Measurements from ENCODE around the gene CYP27A1.

CYP27A1 gene

DNA sequence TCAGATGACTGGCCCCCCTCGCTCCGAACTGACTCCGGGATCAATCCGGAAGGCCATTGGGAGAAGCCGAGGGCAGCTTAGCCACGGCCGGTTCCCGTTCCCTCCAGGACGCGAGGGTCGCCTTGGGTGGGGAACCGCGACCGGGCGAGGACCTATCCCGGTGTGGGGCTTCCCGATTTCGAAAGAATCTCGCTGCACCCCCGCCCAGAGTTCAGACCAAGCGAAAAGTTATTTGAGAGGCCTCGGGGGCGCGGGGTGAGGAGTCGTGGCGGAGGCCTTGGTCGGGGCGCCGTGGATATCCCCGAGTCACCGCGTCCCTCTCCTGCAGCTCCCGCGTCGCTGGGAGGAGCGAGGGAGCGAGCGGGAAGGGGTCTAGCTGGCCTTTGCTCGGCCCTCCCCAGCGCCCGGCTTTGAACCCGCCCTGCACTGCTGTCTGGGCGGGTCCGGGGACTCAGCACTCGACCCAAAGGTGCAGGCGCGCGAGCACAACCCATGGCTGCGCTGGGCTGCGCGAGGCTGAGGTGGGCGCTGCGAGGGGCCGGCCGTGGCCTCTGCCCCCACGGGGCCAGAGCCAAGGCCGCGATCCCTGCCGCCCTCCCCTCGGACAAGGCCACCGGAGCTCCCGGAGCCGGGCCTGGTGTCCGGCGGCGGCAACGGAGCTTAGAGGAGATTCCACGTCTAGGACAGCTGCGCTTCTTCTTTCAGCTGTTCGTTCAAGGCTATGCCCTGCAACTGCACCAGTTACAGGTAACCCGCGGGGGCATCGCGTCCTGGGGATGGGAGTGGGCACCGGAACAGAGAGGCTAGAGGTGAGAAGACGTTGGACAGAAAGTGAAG, at the start of gene CYP27A1:
CYP27A1 (plus strand) TSS at position 457 of the 837 bp plus-strand sequence; CDS start at position 493, 36 bp downstream.
- peaks cover 2% of the 10 kb centered on the region for H3K4me1 Mint-ChIP-seq (ENCODE audit: low read depth)
- no peaks in the 10 kb centered on the region for H3K36me3 Mint-ChIP-seq (ENCODE audit: low read depth)
- no peak within 1 kb of the TSS for H3K27ac Mint-ChIP-seq
- peaks cover 5% of the 10 kb centered on the region for H3K9me3 Mint-ChIP-seq
- H3K27me3 Mint-ChIP-seq (ENCODE audit: low read depth) = peaks cover 59% of the 10 kb centered on the region
- no peak for DNase-seq (ENCODE audit: low spot score)
- H3K4me3 Mint-ChIP-seq = no peak within 1 kb of the TSS

DNA sequence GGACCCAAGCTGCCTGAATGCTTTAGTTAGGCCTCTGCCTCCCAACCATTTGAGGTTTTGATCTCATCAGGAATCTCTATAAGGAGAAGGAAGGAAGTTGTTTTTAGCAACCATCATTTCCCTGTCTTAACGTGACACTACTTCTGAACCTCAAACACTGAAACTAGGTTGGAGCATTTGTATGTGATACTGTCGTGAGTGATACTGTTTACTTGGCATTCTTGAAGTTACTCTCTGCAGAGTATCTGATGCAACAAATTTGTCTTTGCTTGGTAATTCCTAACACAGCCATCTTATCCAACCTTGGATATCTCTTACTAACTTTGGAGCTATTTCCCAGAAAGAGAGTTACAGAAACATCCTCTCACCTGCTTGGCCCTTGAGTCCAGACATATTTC, 49.2 kb upstream of the CYP27A1 start:
- peaks cover 2% of the 10 kb centered on the region for H3K9me3 Mint-ChIP-seq
- peaks cover 20% of the 10 kb centered on the region for H3K4me1 Mint-ChIP-seq (ENCODE audit: low read depth)
- H3K27ac Mint-ChIP-seq = no peak overlapping the region
- H3K4me3 Mint-ChIP-seq = no peak overlapping the region
- no peak for DNase-seq (ENCODE audit: low spot score)
- peaks cover 11% of the 10 kb centered on the region for H3K36me3 Mint-ChIP-seq (ENCODE audit: low read depth)
- no peaks in the 10 kb centered on the region for H3K27me3 Mint-ChIP-seq (ENCODE audit: low read depth)

DNA sequence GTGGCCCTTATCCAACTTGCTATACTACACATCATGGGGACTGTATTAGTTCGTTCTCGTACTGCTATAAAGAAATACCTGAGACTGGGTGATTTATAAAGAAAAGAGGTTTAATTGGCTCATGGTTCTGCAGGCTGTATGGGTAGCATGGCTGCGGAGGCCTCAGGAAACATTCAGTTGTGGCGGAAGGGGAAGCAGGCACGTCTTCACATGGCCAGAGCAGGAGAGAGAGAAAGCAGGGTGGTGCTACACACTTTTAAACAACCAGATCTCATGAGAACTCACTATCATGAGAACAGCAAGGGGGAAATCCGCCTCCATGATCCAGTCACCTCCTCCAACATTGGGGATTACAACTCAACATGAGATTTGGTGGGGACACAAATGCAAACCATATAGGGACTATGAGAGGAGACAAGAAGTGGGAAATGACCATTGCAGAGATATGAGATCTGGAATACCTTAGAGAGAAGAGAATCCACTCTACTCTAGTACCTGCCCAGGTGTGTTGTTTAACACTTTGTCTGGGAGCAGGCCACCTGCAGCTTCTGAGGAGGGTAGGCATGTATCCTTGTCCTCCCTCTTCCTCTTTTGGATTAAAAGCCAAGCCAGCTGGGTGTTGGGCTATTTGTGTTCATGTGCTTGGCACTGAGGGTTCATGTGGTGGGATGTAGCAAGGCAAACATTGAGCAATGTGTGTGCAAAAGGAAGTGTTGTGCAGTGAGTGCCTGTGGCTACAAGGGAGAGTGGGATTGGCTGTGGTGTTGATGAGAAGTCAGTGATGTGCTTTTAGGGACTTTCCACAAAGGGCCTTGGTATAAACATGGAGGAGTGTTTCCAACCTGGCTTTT, 48.6 kb upstream of the CYP27A1 start:
- H3K4me3 Mint-ChIP-seq = no peak overlapping the region
- peak overlapping the region; percentile 32 for H3K27ac Mint-ChIP-seq
- peak; percentile 35 for DNase-seq (ENCODE audit: low spot score)

DNA sequence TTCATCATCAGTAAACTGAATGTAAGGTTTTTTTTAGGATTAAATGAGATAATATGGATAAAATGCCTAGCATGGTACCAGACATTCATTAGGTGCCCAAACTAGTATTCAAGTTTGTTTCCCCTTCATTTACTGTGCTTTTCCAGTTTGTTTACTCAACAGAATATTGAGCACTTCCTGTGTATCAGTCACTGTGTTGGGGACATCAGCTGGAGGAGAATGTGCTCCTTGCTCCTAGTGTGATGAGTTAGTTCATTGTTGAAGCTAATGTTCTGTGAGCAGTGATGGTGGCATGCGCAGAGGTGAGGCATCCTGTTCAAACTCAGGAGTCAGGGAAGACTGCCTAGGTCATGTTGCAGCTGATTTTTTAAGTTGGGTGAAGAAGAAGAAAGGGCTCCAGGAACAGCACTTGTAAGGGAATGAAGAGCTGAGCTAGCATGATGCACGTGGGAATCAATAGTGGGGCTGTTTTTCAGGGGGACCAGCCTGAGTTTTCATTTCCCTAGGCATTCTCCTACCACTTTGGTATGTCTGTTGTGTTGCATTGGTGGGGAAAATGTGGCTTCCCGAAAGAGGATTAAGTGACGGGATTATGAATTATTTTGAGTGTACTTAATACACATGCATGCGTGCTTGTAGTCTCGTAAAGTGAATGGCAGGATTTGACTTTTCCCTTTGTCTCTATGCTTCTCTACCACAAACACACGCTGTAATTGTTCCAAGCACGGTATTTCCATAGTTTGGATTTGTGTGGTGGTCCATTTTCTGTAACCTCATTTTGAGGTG, 47.6 kb upstream of the CYP27A1 start:
- no peak for DNase-seq (ENCODE audit: low spot score)
- peak overlapping the region; percentile 7 for H3K27ac Mint-ChIP-seq
- H3K4me1 Mint-ChIP-seq (ENCODE audit: low read depth) = peaks cover 20% of the 10 kb centered on the region
- no peaks in the 10 kb centered on the region for H3K27me3 Mint-ChIP-seq (ENCODE audit: low read depth)
- H3K36me3 Mint-ChIP-seq (ENCODE audit: low read depth) = peaks cover 16% of the 10 kb centered on the region
- no peaks in the 10 kb centered on the region for H3K9me3 Mint-ChIP-seq
- H3K4me3 Mint-ChIP-seq = no peak overlapping the region

More for the DNA sequence above, 48.6 kb upstream of the CYP27A1 start:
- H3K36me3 Mint-ChIP-seq (ENCODE audit: low read depth) = peaks cover 16% of the 10 kb centered on the region
- H3K9me3 Mint-ChIP-seq = no peaks in the 10 kb centered on the region
- H3K27me3 Mint-ChIP-seq (ENCODE audit: low read depth) = no peaks in the 10 kb centered on the region
- H3K4me1 Mint-ChIP-seq (ENCODE audit: low read depth) = peaks cover 20% of the 10 kb centered on the region

DNA sequence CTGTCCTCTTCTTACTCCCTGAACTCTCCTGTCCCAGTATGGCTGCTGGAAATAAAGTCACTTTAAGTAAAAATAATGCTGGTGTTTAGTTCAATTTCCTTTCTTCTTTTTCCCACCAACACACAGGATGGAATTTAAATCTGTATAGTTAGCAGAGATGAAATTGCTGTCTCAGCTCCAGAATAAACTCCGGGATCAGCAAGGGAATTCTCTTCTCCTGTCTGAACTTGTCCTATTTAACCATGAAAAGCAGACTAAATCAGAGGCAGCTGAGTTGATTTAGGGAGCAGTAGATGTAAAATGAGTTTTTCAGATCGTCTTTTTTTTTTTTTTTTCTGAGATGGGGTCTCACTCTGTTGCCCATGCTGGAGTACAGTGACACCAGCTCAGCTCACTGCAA, 45.4 kb upstream of the CYP27A1 start:
- peaks cover 20% of the 10 kb centered on the region for H3K36me3 Mint-ChIP-seq (ENCODE audit: low read depth)
- no peak overlapping the region for H3K4me3 Mint-ChIP-seq
- peaks cover 18% of the 10 kb centered on the region for H3K4me1 Mint-ChIP-seq (ENCODE audit: low read depth)
- DNase-seq (ENCODE audit: low spot score) = no peak
- H3K27me3 Mint-ChIP-seq (ENCODE audit: low read depth) = no peaks in the 10 kb centered on the region
- H3K27ac Mint-ChIP-seq = no peak overlapping the region
- no peaks in the 10 kb centered on the region for H3K9me3 Mint-ChIP-seq

DNA sequence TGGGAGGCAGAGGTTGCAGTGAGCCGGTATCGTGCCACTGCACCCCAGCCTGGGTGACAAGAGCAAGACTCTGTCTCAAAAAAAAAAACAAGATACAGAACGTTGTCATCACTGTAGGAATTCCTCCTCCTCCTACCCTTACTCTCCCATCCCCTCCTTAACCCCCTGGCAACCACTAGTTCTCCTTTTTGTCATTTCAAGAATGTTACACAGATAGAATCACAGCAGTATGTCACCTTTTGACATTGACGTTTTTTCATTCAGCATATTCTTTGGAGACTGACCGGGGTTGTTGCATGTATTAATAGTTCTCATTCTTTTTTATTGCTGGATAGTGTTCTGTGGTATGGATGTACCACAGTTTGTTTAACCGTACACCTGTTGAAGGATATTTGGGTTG, 38.9 kb upstream of the CYP27A1 start:
- no peak for DNase-seq (ENCODE audit: low spot score)
- Mint-ChIP-seq H3K4me3 (no peak overlapping the region), H3K36me3 (ENCODE audit: low read depth) (peaks cover 37% of the 10 kb centered on the region), H3K9me3 (no peaks in the 10 kb centered on the region), H3K27ac (no peak overlapping the region), H3K27me3 (ENCODE audit: low read depth) (no peaks in the 10 kb centered on the region), H3K4me1 (ENCODE audit: low read depth) (peaks cover 9% of the 10 kb centered on the region)

DNA sequence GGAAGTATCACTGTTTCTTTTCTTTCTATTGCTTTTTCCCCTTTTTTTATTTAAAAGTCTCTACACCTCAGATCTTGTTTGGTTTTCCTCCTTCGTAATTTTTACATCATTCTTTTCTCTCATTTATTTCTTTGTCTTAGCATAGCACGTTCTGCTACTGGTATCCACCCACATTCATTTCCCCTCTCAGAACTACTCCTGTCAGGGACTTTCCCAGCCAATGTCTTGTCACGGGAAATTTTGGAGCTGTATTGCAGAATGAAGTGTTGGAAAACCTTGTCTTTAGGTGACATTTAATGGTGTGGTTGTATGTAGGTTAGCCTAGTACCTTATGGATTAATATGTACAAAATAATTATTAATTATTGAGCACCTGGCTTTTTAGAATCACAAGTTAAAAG, 37.3 kb upstream of the CYP27A1 start:
- Mint-ChIP-seq H3K4me3 (no peak overlapping the region), H3K27ac (no peak overlapping the region), H3K36me3 (ENCODE audit: low read depth) (peaks cover 40% of the 10 kb centered on the region), H3K27me3 (ENCODE audit: low read depth) (no peaks in the 10 kb centered on the region), H3K4me1 (ENCODE audit: low read depth) (peaks cover 9% of the 10 kb centered on the region), H3K9me3 (no peaks in the 10 kb centered on the region)
- peak; percentile 9 for DNase-seq (ENCODE audit: low spot score)

DNA sequence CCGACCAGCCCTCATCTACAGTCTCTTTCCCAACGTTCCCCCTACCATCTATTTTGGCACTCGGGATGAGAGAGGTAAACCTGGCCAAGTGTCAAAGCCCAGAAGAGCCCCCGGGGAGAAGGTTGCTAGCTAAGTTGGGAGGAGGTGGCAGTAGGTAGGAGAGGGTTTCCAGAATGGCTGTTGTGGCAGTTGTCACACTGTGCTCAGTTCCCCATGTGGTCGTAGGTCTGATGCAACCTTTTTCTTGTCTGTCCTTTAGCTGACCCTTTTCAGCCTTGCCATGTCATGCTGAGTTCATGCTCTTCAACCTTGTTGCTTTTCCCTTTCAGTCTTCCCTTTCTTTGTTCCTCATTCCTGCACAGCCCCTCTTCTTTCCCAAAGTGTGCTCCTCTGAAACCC, 36.8 kb upstream of the CYP27A1 start:
- DNase-seq (ENCODE audit: low spot score) = no peak
- Mint-ChIP-seq H3K36me3 (ENCODE audit: low read depth) (peaks cover 38% of the 10 kb centered on the region), H3K4me1 (ENCODE audit: low read depth) (peaks cover 9% of the 10 kb centered on the region), H3K27me3 (ENCODE audit: low read depth) (no peaks in the 10 kb centered on the region), H3K4me3 (no peak overlapping the region), H3K27ac (no peak overlapping the region), H3K9me3 (no peaks in the 10 kb centered on the region)

DNA sequence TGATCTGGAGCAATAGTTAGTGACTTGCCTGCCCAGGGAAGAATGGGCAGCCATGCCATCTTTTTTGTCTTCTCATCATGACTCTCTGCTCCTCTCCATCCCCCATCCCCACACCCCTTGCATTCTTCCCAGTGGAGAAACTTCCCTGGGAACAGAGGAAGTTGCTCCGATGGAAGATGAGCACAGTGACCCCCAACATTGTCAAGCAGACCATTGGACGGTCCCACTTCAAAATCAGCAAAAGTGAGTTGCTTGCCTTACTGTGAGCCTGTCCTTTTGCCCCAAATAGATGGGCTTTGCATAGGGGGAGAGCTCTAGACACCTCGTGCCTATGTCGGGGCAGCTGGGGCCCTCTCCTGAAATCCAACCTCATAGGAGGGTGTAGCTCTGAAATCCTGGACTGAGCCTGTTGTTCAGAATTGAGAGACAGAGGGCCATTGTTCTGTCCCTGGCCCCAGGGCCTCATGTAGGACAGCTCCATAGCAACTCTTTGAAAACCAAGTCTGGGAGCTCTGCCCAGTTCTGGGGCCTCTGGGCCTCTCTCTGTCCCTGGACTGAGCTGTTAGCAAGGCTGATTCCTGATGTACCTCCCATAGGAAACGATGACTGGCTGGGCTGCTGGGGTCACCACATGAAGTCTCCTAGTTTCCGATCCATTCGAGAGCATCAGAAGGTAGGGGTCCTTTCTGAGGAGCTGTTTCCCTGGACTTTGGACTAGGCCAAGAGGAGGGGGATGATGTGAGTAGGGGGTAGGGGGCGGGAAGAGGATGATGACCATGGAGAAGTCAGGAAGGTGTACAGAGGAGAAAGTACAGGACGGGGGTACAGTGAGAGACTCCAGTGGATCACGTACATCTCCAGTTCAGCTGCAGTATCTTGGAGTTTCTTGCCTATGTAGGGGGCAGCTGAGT, 36.1 kb upstream of the CYP27A1 start:
- DNase-seq (ENCODE audit: low spot score) = no peak
- H3K36me3 Mint-ChIP-seq (ENCODE audit: low read depth) = peaks cover 43% of the 10 kb centered on the region
- H3K9me3 Mint-ChIP-seq = no peaks in the 10 kb centered on the region
- H3K4me3 Mint-ChIP-seq = no peak overlapping the region
- no peaks in the 10 kb centered on the region for H3K27me3 Mint-ChIP-seq (ENCODE audit: low read depth)
- H3K27ac Mint-ChIP-seq = no peak overlapping the region
- peaks cover 9% of the 10 kb centered on the region for H3K4me1 Mint-ChIP-seq (ENCODE audit: low read depth)

DNA sequence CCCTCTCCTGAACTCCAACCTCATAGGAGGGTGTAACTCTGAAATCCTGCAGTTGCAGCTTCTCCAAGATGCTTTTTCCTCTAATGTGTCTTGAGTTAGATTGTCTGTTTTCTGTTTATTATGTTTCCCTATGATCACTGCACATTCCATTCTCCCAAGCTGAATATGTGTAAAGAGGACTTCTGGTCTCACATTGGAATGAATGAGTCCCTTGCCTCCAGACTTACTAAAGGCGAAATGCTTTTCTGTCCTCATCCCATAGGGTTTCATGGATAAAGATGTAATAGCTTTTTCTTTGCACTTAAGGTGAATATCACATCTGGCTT, 35.5 kb upstream of the CYP27A1 start:
- DNase-seq (ENCODE audit: low spot score) = no peak
- Mint-ChIP-seq H3K4me1 (ENCODE audit: low read depth) (peaks cover 9% of the 10 kb centered on the region), H3K4me3 (no peak overlapping the region), H3K27ac (no peak overlapping the region), H3K9me3 (no peaks in the 10 kb centered on the region), H3K36me3 (ENCODE audit: low read depth) (peaks cover 44% of the 10 kb centered on the region), H3K27me3 (ENCODE audit: low read depth) (no peaks in the 10 kb centered on the region)

DNA sequence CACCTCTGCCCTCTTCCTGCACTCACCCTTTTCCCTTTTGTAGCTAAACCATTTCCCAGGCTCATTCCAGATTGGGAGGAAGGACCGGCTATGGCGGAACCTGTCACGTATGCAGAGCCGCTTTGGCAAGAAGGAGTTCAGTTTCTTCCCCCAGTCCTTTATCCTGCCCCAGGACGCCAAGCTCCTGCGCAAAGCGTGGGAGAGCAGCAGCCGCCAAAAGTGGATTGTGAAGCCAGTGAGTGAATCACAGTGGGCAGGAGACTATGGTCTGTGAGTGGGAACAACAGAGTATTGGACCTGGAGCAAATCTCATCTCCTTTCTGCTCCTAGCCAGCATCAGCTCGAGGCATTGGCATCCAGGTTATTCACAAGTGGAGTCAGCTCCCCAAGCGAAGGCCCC, 35.0 kb upstream of the CYP27A1 start:
- Mint-ChIP-seq H3K27ac (no peak overlapping the region), H3K4me1 (ENCODE audit: low read depth) (peaks cover 9% of the 10 kb centered on the region), H3K27me3 (ENCODE audit: low read depth) (no peaks in the 10 kb centered on the region), H3K9me3 (no peaks in the 10 kb centered on the region), H3K36me3 (ENCODE audit: low read depth) (peaks cover 45% of the 10 kb centered on the region), H3K4me3 (no peak overlapping the region)
- no peak for DNase-seq (ENCODE audit: low spot score)

DNA sequence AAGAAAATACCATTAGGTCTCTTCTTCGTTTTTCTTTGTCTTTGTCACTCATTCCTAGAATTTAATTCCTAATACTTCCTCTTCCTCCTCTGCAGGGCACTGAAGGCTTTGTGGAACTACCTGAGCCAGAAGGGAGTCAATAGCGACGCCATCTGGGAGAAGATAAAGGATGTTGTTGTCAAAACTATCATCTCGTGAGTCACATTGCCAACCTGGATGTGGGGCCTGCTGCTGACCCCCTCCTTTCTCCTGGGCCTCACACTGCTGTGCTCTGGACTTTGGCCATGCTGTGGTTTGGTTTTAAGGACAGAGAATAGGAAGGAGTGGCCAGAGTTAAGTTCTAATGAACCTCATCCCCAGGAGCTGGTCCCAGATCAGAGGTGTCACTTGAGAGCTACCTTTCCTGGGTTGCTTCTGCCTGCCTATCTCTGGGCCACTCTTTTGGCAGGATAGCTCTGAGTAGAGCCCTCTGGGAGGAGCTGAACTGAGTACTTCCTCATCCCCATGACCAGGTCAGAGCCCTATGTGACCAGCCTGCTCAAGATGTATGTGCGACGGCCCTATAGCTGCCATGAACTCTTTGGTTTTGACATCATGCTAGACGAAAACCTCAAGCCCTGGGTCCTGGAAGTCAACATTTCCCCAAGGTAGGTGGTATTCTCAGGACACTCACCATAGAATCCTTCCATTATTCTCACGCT, 33.1 kb upstream of the CYP27A1 start:
- H3K27me3 Mint-ChIP-seq (ENCODE audit: low read depth) = no peaks in the 10 kb centered on the region
- H3K36me3 Mint-ChIP-seq (ENCODE audit: low read depth) = peaks cover 55% of the 10 kb centered on the region
- H3K4me1 Mint-ChIP-seq (ENCODE audit: low read depth) = peaks cover 5% of the 10 kb centered on the region
- no peak overlapping the region for H3K4me3 Mint-ChIP-seq
- H3K27ac Mint-ChIP-seq = no peak overlapping the region
- H3K9me3 Mint-ChIP-seq = no peaks in the 10 kb centered on the region
- no peak for DNase-seq (ENCODE audit: low spot score)

DNA sequence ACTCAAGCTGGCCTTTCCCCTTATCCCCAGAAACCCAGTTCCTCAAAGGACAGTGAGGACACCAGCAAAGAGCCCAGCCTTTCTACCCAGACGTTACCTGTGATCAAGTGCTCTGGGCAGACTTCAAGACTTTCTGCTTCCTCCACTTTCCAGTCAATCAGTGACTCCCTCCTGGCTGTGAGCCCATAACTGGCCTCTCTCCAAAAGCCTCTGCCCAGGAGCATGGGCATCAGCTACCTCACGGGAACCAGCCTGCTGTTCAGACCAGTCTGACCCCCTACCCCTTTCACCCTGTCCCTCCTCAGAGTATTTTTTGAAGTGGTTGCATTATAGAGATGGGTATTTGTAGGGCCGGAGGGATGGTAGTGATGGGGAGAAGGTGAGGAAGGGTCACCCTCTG, 27.7 kb upstream of the CYP27A1 start:
- no peaks in the 10 kb centered on the region for H3K4me1 Mint-ChIP-seq (ENCODE audit: low read depth)
- H3K4me3 Mint-ChIP-seq = no peak overlapping the region
- H3K27ac Mint-ChIP-seq = no peak overlapping the region
- H3K27me3 Mint-ChIP-seq (ENCODE audit: low read depth) = no peaks in the 10 kb centered on the region
- H3K9me3 Mint-ChIP-seq = no peaks in the 10 kb centered on the region
- H3K36me3 Mint-ChIP-seq (ENCODE audit: low read depth) = peaks cover 29% of the 10 kb centered on the region
- no peak for DNase-seq (ENCODE audit: low spot score)

All from T-helper 2 cell treated with Interferon-gamma antibody and Interleukin-4, amounts not matched to agents 5 μg/mL and 100 μg/mL, for 36 hours (primary cell).